ENCODE results near the gene INPP5B.

- no peak for TF ChIP-seq EZH2 (IDR thresholded peaks at IDR 0.05; ENCODE audit: insufficient read depth, poor library complexity, severe bottlenecking)
- no peak for TF ChIP-seq EZH2phosphoT487 (IDR thresholded peaks at IDR 0.05; ENCODE audit: insufficient read depth, low read depth)
Measured at GRCh38 chr1:37865348-37866120, 81.3 kb downstream of the INPP5B start.

Measured in GM23248 (cell line).